Measurements from ENCODE around the gene ZDHHC11B. TPM values are rescaled to one million over a fixed set of nuclear protein-coding genes. Genes with fewer than 3 reads are reported as not detected.
"Not testable (repeated sequence)": the region's sequence is repeated elsewhere in the genome, so short reads cannot be mapped to it uniquely, and the experiment has no call there.

ZDHHC11B gene
- total RNA-seq, 1 experiment from 2014 or later, result 0.40 TPM

DNA sequence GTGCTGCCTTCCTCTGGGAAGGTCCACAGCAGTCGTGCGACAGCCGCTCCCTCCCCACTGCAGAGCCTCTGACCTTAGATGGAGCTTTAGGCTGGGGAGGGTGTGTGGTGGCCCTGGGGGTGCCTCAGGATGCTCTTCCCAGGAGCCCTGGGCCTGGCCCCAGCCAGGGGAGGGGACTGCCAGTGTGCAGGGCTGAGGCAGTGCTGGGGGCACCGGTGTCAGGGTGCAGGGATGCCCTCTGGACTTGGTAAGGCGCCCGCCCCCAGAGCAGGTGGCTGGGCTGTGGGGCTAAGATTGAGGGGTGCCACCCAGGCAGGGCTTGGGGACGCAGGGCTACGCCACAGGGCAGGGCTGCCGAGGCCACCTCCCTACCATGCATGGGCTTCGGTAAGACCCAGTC is 13.9 kb downstream of the ZDHHC11B start:
- DNase-seq (ENCODE audit: low read depth), result not testable (repeated sequence)

GRCh38 chr5:769485-770145 is 14.9 kb downstream of the ZDHHC11B start:
- DNase-seq (ENCODE audit: low read depth), result not testable (repeated sequence)

DNA sequence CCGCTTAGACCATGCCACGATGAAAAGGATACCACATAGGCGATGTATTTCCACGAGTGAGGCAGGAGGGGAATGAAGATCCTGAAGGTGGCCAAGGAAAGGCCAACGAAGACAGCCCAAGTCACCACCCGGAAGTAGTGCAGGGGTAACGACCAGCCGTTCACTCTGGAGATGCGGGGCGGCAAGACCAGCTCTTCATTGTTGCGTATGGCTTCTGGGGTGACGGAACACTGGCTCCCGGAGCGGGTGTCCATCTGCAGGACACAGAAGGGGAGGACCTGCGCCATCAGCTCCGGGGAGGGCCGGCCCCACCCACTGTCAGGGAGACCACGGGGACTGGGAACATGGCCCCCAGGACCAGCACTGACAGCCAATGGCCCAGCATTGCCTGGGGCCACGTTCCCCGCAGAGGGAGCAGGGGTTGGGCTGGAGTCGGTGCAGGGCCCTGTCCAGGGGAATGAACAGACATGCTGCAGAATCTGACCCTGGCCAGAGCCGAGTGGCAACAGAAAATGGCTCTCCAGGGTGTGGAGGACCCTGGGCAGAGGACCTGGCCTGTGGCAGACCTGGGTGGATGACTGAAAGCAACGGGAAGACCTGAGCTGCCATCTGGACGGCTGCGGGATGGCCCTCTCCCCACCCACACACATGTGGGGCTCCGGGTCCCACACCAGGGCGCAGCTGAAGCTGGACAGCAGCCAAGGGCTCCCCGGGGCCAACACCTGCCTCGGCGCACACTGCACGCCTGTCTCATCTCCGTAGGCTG is 17.7 kb downstream of the ZDHHC11B start:
- DNase-seq (ENCODE audit: low read depth), result no peak

DNA sequence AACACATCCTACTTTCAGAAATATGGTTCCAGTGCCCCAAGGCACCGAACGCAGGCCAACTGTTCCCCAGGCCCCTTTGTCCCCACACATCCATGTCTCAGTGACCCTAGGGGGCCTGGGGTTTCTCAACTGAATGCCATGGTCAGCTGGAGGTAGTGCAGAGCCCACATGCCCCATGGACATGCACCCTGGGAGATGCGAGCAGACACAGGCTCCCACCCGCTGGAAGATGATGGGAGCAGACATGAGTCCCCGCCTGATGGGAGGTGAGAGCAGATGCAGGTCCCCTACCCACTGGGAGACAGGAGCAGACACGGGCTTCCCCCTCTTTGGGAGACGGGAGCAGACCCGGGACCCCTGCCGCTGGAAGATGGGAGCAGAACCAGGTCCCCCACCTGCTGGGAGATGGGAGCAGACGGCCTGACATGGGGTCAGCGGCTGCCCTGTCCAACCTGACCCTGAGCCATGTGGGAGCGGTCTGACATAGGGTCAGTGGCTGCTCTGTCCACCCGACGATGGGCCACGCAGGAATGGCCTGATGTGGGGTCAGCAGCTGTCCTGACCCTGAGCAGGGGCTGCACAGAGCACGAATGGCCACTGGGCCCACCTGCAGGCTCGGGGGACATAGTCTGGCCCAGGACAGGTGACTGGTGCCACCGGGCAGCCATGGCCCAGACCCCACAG is 18.4 kb downstream of the ZDHHC11B start:
- DNase-seq (ENCODE audit: low read depth), result no peak

GRCh38 chr5:763998-764781 is 20.3 kb downstream of the ZDHHC11B start:
- DNase-seq (ENCODE audit: low read depth), result no peak

DNA sequence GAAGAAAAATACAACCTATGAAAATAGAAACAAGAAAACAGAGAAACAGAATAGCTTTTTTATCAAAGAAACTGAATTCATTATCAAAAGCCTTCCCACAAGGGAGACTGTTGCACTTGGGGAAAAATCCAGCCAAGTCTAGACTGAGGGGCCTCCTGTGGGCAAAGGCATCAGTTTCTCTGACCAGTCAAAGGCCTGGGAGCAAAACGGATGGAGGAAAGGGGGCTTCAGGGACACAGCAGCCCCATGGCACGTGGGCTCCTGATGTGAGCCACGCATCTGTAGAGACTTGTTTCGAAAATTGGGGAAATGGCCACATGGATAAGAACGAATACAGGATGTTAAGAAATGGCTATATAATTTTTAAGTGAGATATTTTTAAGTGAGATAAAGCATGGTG is 21.1 kb downstream of the ZDHHC11B start:
- DNase-seq (ENCODE audit: low read depth), result no peak

- not testable (repeated sequence) for DNase-seq (ENCODE audit: low read depth)
Observed at GRCh38 chr5:762996-763395, 21.5 kb downstream of the ZDHHC11B start.

DNA sequence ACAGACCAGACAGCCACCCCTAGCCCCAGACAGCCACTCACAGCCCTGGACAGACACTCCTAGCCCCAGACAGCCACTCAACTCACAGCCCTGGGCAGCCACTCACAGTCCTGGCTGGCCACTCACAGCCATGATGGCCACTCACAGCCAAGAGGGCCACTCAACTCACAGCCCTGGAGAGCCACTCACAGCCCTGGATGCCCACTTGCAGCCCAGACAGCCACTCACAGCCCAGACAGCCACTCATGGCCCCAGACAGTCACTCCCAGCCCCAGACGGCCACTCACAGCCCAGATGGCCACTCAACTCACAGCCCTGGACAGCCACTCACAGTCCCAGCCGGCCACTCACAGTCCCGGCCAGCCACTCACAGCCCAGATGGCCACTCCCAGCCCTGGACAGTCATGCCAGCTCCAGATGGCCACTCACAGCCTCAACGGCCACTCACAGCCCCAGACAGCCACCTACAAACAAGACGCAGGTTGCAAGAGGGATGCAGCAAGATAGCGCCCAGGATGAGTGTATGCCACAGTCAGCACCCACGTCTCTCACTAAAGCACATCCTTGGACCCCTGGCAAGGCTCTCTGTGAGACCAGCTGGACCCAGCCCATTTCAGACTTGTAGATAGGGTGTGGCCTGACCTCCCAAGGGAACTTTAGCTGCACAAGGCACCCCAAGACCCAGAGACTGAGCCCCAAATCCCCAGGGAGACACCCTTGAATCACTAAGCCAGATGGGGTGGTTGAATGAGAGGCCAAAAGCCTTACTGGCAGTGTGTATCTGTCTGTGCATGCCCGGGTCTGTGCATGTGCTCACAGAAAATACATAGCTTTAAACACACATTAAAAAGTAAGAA is 22.4 kb downstream of the ZDHHC11B start:
- DNase-seq (ENCODE audit: low read depth), result no peak

- no peak for DNase-seq (ENCODE audit: low read depth)
Observed at GRCh38 chr5:761059-761771, 23.3 kb downstream of the ZDHHC11B start.

- DNase-seq (ENCODE audit: low read depth), result no peak
Observed at GRCh38 chr5:760363-761058, 24.0 kb downstream of the ZDHHC11B start.

DNA sequence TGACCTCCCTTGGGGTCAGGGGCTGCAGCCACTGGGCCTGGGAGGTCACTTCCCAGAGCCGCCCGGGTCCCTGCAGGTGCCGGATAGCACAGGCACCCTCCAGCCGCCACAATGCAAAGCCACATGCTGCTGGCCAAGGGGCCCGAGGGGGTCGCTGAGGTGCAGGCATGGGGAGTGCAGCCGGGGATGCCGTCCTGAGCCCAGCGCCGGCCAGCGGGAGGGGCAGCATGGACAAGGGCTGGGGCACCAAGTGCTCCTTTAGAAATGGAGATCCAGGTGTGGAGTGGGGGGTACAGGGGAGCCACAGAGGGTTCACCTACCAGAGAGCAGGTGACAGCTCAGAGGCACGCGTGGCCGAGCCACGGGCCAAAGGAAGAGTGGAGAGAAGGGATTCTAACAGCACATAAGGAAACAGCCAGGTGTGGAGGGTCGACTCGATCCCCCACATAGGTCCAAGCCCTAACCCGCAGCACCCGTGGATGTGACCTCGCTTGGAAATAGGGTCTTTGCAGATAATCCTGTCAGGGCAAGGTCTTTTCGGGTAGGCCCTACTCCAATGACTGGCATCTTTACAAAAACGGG is 24.7 kb downstream of the ZDHHC11B start:
- DNase-seq (ENCODE audit: low read depth), result no peak

- no peak for DNase-seq (ENCODE audit: low read depth)
Observed at GRCh38 chr5:759111-759751, 25.3 kb downstream of the ZDHHC11B start.

DNA sequence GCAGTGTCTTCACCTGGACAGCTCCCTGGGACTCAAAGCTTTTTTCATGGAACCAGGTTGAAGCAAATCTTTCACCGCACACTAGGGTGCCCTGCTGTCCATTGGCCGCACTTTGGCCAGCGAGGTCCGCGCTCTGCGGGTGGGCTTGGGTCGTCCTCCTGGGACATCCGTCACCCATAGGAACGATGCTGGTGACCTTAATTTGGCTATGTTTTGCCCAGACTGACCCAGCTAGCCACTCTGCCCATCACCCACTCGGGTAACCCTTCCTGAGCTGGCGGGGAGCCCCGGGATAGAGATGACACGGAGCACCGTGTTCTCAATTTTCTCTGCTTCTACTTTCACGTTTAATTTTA is 25.9 kb downstream of the ZDHHC11B start:
- no peak for DNase-seq (ENCODE audit: low read depth)

GRCh38 chr5:757931-758697 is 26.4 kb downstream of the ZDHHC11B start:
- DNase-seq (ENCODE audit: low read depth), result no peak

DNA sequence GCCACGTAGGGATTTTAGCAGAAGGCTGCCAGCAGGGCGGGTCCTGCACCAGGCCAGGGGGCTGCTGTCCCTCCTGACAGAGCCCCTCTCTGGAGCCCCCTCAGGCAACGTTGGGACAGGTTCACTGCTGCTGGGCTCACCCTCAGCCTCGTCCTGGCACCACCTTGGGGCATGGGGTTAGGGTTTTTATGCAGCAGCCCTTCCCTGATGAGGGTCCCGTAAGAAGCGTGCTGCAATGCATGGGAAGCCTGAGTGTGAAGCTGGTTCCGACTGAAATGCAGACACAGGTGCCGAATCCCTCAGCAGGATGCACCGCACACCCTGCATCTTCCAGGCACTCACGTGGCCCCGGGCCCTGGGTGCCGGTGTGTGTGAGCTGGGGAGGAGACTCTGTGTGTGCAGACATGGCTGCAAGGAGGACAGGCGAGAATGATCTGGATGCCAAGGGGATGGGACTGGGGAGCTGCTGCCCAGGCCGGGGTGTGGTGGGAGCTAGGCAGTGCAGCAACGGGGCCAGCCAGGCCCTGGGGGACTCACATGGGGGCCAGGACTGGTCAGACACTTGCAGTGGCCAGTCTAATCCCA is 27.1 kb downstream of the ZDHHC11B start:
- DNase-seq (ENCODE audit: low read depth), result no peak

DNA sequence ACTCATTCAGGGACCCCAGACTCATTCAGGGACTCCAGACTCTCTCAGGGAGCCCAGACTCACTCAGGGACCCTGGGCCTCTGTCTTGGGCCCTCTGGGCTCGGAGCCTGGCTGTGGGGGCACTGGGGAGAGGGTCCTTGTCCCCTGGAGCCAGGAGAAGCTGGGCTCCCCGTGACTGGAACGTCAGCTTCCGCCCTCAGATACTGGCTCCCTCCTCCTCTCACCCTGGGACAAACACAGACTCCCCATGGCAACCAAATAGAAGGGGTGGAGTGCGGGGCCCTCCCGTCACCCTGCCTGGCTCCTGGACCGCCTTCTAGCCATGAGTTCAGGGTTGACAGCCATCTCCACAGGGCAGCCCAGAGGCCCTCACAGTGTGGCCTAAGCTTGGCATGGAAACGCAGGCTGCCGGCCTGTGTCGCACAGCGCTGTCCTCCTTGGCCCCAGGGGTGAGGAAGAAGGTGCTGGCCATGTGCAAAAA is 27.6 kb downstream of the ZDHHC11B start:
- no peak for DNase-seq (ENCODE audit: low read depth)

DNA sequence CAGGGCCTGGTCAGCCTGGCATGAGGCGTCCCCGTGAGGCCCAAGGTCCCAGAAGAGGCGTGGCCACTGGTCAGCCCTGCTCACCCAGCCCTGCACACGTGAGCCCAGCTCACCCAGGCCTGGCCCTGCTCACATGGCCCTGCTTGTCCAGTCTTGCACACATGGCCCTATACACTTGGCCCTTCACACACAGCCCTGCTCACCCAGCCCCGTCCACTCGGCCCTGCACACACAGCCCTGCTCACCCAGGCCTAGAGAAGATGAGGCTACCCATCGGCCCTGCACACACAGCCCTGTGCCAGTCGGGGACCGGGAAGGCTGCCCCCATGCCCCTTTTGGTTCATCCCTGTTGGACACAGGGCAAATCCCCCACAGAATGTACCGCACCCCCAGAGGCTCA is 28.4 kb downstream of the ZDHHC11B start:
- no peak for DNase-seq (ENCODE audit: low read depth)
